Mucosa of rectum (tissue), 2 donors: Measurements from ENCODE around the gene HOXC4.
"Not testable (repeated sequence)": the region's sequence is repeated elsewhere in the genome, so short reads cannot be mapped to it uniquely, and the experiment has no call there.

Experiments used
- H3K27ac ChIP-seq, 2 donors: one replicate each; pipeline ENCODE4 v1.7.0; 2013; ENCODE audit warnings: inconsistent platforms in 2 of 2, low read depth in 2 of 2, low read length in 2 of 2
- H3K27me3 ChIP-seq, 2 donors: one replicate each; pipeline ENCODE4 v1.7.0; 2013; ENCODE audit warnings: low read length in 2 of 2; ENCODE audit not compliant: control insufficient read depth in 2 of 2, insufficient read depth in 2 of 2
- H3K36me3 ChIP-seq, 2 donors: one replicate each; pipeline ENCODE4 v1.7.0; 2013; ENCODE audit warnings: low read length in 2 of 2; ENCODE audit not compliant: control insufficient read depth in 2 of 2, insufficient read depth in 2 of 2
- H3K4me1 ChIP-seq, 2 donors: one replicate each; pipeline ENCODE4 v1.7.0; 2013; ENCODE audit warnings: low read length in 2 of 2, mild to moderate bottlenecking in 1 of 2; ENCODE audit not compliant: control insufficient read depth in 2 of 2, insufficient read depth in 2 of 2
- H3K4me3 ChIP-seq, 2 donors: one replicate each; pipeline ENCODE4 v1.7.0; 2013; ENCODE audit warnings: low read length in 2 of 2
- H3K9ac ChIP-seq, 2 donors: one replicate each; pipeline ENCODE4 v1.7.0; 2013; ENCODE audit warnings: low read length in 2 of 2, low read depth in 1 of 2, mild to moderate bottlenecking in 1 of 2
- H3K9me3 ChIP-seq, 2 donors: one replicate each; pipeline ENCODE4 v1.7.0; 2013; ENCODE audit warnings: low read length in 2 of 2; ENCODE audit not compliant: control insufficient read depth in 2 of 2
- donor health status: healthy.
- donor health status: Normal muscosa, but diverticular disease.

HOXC4 gene

GRCh38 chr12:54077843-54078242 lies 24.2 kb downstream of the HOXC4 start:
- not testable (repeated sequence) for H3K27me3 ChIP-seq, H3K4me3 ChIP-seq, H3K4me1 ChIP-seq

GRCh38 chr12:54079115-54079514 lies 25.5 kb downstream of the HOXC4 start:
- H3K9me3 ChIP-seq, H3K4me1 ChIP-seq, H3K27ac ChIP-seq, H3K4me3 ChIP-seq, H3K9ac ChIP-seq, H3K27me3 ChIP-seq, H3K36me3 ChIP-seq: not testable (repeated sequence)

More at GRCh38 chr12:54077843-54078242, 24.2 kb downstream of the HOXC4 start:
- H3K9ac ChIP-seq, H3K9me3 ChIP-seq, H3K27ac ChIP-seq, H3K36me3 ChIP-seq: not testable (repeated sequence)

GRCh38 chr12:54080008-54080924 lies 26.6 kb downstream of the HOXC4 start:
- not testable (repeated sequence) for H3K36me3 ChIP-seq, H3K27me3 ChIP-seq, H3K9ac ChIP-seq, H3K27ac ChIP-seq, H3K4me3 ChIP-seq, H3K4me1 ChIP-seq, H3K9me3 ChIP-seq

GRCh38 chr12:54081053-54081514 lies 27.4 kb downstream of the HOXC4 start:
- H3K36me3 ChIP-seq, H3K9me3 ChIP-seq, H3K9ac ChIP-seq, H3K4me1 ChIP-seq, H3K27me3 ChIP-seq: not testable (repeated sequence)
- H3K4me3 ChIP-seq: peak overlapping the region in 1 of 2 donors; percentile 31
- H3K27ac ChIP-seq: peak overlapping the region in 1 of 2 donors; percentile 9

- not testable (repeated sequence) for H3K27me3 ChIP-seq
- peak overlapping the region in 1 of 2 donors; percentile 26 for H3K4me3 ChIP-seq
- peak overlapping the region in 1 of 2 donors; percentile 23 for H3K27ac ChIP-seq
These were observed 28.2 kb downstream of the HOXC4 start for GRCh38 chr12:54081581-54082396.

GRCh38 chr12:54082397-54082892 lies 28.8 kb downstream of the HOXC4 start:
- Histone ChIP-seq H3K4me3 (peak overlapping the region in 1 of 2 donors; percentile 26), H3K27ac (peak overlapping the region in 1 of 2 donors; percentile 23), H3K9ac (no peak overlapping the region)

More at GRCh38 chr12:54081581-54082396, 28.2 kb downstream of the HOXC4 start:
- H3K9me3 ChIP-seq, H3K4me1 ChIP-seq, H3K9ac ChIP-seq, H3K36me3 ChIP-seq: not testable (repeated sequence)

GRCh38 chr12:54088011-54088410 lies 34.4 kb downstream of the HOXC4 start:
- not testable (repeated sequence) for H3K27me3 ChIP-seq, H3K9ac ChIP-seq, H3K27ac ChIP-seq, H3K36me3 ChIP-seq, H3K4me3 ChIP-seq, H3K9me3 ChIP-seq, H3K4me1 ChIP-seq

More at GRCh38 chr12:54082397-54082892, 28.8 kb downstream of the HOXC4 start:
- H3K27me3 ChIP-seq: peaks cover 0 to 6% of the 10 kb centered on the region in 2 donors
- no peaks in the 10 kb centered on the region for H3K36me3 ChIP-seq
- H3K9me3 ChIP-seq: no peaks in the 10 kb centered on the region
- H3K4me1 ChIP-seq: no peaks in the 10 kb centered on the region

GRCh38 chr12:54089465-54089864 lies 35.8 kb downstream of the HOXC4 start:
- H3K4me3 ChIP-seq, H3K27ac ChIP-seq, H3K27me3 ChIP-seq, H3K9me3 ChIP-seq, H3K4me1 ChIP-seq, H3K9ac ChIP-seq, H3K36me3 ChIP-seq: not testable (repeated sequence)

- not testable (repeated sequence) for H3K4me3 ChIP-seq, H3K9ac ChIP-seq, H3K4me1 ChIP-seq, H3K36me3 ChIP-seq, H3K27me3 ChIP-seq, H3K9me3 ChIP-seq, H3K27ac ChIP-seq
These were observed 36.7 kb downstream of the HOXC4 start for GRCh38 chr12:54090312-54090711.

- not testable (repeated sequence) for H3K9ac ChIP-seq, H3K4me1 ChIP-seq, H3K4me3 ChIP-seq, H3K9me3 ChIP-seq, H3K36me3 ChIP-seq, H3K27me3 ChIP-seq, H3K27ac ChIP-seq
These were observed 39.3 kb downstream of the HOXC4 start for GRCh38 chr12:54092943-54093342.
